HG03571 (cell line): ENCODE measurements around the gene AGK.
A peak's percentile ranks its signal among the peaks of the same experiment; 100 is the strongest.
"Not testable (repeated sequence)": the region's sequence is repeated elsewhere in the genome, so short reads cannot be mapped to it uniquely, and the experiment has no call there.

ENCODE experiments used
- ATAC-seq: cut with Tn5 transposase; IDR thresholded peaks from one replicate; pipeline ENCODE4 v1.9.1; 2021; ENCODE audit not compliant: unreplicated experiment

AGK gene

DNA sequence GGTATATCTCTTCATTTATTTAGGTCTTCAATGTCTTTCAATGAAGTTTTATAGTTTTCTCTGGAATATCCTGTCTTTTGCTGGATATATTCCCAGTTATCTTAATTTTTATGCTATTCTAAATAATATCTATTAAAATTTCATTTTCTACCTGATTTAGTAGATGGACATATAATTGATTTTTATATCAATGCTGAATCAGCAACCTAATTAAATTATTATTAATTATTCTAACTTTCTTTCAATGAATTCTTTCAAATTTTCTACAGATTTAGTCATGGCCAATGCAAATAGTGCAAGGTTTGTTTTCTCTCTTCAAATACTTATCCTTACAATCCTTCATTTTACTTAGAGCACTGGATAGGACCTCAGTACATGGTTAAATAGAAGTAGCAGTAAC lies 94.0 kb downstream of the AGK start:
- no peak for ATAC-seq

- no peak for ATAC-seq
Measured at GRCh38 chr7:141646826-141647480, 95.7 kb downstream of the AGK start.

GRCh38 chr7:141647701-141648100 lies 96.5 kb downstream of the AGK start:
- ATAC-seq, result not testable (repeated sequence)

DNA sequence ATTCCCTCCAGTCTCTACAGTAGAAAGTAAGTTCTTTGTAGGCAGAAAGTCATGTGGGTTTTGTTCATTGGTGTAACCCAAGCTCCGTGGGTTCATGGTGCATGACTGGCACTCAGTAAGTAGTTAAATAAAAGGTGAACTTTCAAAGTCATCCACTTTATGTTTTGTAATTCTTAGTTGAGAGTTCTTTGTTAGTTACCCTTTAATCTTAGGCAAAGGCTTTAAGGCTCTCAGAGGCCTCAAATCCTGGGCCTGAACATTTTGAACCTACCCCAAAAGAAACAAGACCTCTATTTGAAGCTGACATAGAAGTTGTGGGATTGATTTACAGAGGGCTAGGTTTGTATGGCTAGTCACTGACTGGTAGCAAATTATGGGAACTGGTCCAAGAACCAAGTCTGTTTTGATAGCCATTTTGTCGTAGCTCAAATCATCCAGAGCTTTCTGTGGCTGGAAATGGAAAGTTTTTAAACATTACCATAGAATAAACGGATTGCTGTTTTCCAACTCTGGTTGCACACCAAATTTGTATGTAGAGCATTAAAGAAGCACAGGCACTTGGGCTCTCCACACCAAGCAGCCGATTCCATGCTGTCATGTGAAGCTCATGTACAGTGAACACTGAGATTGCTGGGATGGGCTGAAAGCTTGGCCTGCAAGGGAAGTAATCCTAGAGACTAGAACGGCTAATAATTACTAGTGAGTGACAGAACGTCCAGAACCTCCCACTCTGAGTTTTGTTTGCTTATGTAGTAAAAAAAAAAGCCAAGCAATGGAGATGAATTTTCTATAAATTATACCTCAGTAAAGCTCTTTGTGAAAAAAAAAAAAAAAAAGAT lies 97.3 kb downstream of the AGK start:
- no peak for ATAC-seq

- ATAC-seq, result no peak
Measured at GRCh38 chr7:141649137-141649864, 98.1 kb downstream of the AGK start.

GRCh38 chr7:141649865-141650634 lies 98.8 kb downstream of the AGK start:
- peak; percentile 75 for ATAC-seq

DNA sequence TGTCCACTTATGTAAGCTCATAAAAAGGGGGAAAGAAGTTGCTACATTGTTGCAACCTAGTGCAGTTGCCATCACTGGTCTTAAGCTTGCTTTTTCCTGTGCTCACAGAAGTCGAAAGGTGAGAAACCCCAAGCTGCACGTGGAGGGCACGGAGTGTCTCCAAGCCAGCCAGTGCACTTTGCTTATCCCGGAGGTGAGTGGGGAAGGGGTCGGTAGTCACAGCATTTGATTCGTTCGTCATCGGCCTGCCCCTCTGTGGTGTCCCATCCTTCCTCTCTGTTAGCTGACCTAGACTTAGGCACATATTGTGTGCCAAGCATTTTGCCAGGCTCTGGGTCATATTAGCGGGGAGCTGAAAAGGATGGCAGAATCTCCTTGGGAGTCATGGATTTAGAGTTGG lies 100.2 kb downstream of the AGK start:
- ATAC-seq, result no peak

GRCh38 chr7:141652691-141653090 lies 101.5 kb downstream of the AGK start:
- no peak for ATAC-seq

DNA sequence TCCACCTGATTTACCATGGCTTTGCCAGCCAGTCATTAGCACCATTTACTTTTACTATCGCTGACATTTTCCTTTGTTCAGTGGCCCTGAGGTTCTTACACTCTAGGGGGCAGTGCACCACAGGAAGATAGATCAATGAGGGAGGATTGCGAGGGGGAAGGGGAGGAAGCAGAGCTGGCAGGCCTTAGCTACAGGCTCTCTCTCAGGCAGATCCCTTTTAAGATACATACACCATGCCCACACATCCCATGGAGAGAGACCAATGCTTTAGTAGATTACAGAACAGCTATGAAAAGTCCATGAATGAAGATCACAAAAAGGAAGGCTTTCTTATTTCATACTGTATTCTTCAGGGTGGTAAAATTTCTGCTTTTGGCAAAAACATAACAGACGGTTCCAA lies 103.3 kb downstream of the AGK start:
- peak; percentile 76 for ATAC-seq

- ATAC-seq, result no peak
Measured at GRCh38 chr7:141659501-141659900, 108.3 kb downstream of the AGK start.

- ATAC-seq, result no peak
Measured at GRCh38 chr7:141660259-141660658, 109.0 kb downstream of the AGK start.

GRCh38 chr7:141663081-141663849 lies 112.1 kb downstream of the AGK start:
- no peak for ATAC-seq

GRCh38 chr7:141664450-141664849 lies 113.2 kb downstream of the AGK start:
- ATAC-seq, result no peak

GRCh38 chr7:141665208-141666035 lies 114.2 kb downstream of the AGK start:
- no peak for ATAC-seq

DNA sequence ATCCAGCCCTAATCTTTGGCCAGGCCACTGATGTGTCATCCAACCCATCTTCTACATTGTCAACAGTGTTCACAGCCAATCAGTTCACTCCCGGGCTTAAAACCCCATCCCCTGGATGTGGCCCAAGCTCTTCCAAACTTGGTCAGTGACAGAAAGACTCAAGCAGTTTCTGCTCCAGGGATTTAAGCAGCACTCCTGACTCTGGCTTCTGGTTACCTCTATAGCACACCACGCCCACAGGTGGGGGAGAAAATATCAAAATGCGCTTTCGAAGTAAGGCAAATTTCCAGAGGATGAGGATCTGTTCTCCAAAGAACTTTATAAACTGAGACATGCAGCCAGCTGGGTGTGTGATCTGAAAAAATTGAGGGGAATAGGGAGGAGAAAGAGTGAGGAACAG lies 114.9 kb downstream of the AGK start:
- no peak for ATAC-seq

- ATAC-seq, result no peak
Measured at GRCh38 chr7:141668853-141669252, 117.6 kb downstream of the AGK start.

- no peak for ATAC-seq
Measured at GRCh38 chr7:141671705-141672496, 120.7 kb downstream of the AGK start.

- no peak for ATAC-seq
Measured at GRCh38 chr7:141673346-141673745, 122.1 kb downstream of the AGK start.
